HPDE6-E6E7 (cell line): Measurements from ENCODE around the gene ANKMY1.

ENCODE experiments used
- DNase-seq: peaks from one replicate; pipeline ENCODE4 v3.0.0; 2011; ENCODE audit warnings: missing footprints; ENCODE audit errors: extremely low spot score

The ANKMY1 gene

GRCh38 chr2:240448387-240449274 lies 109.2 kb downstream of the ANKMY1 start:
- DNase-seq: no peak

GRCh38 chr2:240447934-240448333 lies 109.9 kb downstream of the ANKMY1 start:
- no peak for DNase-seq

- no peak for DNase-seq
These were observed 110.5 kb downstream of the ANKMY1 start for GRCh38 chr2:240447331-240447730.

- DNase-seq: no peak
These were observed 111.1 kb downstream of the ANKMY1 start for GRCh38 chr2:240446664-240447175.

- no peak for DNase-seq
These were observed 111.7 kb downstream of the ANKMY1 start for GRCh38 chr2:240445961-240446663.

GRCh38 chr2:240444464-240444863 lies 113.3 kb downstream of the ANKMY1 start:
- DNase-seq: no peak

GRCh38 chr2:240443891-240444301 lies 113.9 kb downstream of the ANKMY1 start:
- DNase-seq: no peak

- no peak for DNase-seq
These were observed 114.7 kb downstream of the ANKMY1 start for GRCh38 chr2:240442891-240443715.

- no peak for DNase-seq
These were observed 115.8 kb downstream of the ANKMY1 start for GRCh38 chr2:240441993-240442411.

- DNase-seq: no peak
These were observed 116.3 kb downstream of the ANKMY1 start for GRCh38 chr2:240441326-240441992.

GRCh38 chr2:240440704-240441320 lies 117.0 kb downstream of the ANKMY1 start:
- DNase-seq: no peak

- DNase-seq: no peak
These were observed 117.5 kb downstream of the ANKMY1 start for GRCh38 chr2:240440251-240440650.

GRCh38 chr2:240439698-240440151 lies 118.1 kb downstream of the ANKMY1 start:
- DNase-seq: no peak

GRCh38 chr2:240438810-240439697 lies 118.7 kb downstream of the ANKMY1 start:
- no peak for DNase-seq

- DNase-seq: no peak
These were observed 119.7 kb downstream of the ANKMY1 start for GRCh38 chr2:240437861-240438809.

GRCh38 chr2:240437551-240437860 lies 120.3 kb downstream of the ANKMY1 start:
- no peak for DNase-seq

- DNase-seq: no peak
These were observed 120.9 kb downstream of the ANKMY1 start for GRCh38 chr2:240436683-240437550.
